ENCODE results near the gene RTN4RL1. TPM values are rescaled to one million over a fixed set of nuclear protein-coding genes. Genes with fewer than 3 reads are reported as not detected.

The RTN4RL1 gene
- total and polyA plus RNA-seq, 2 of the 4 experiments (the other 2 are of a cell fraction) = under 0.01 to 0.03 TPM

DNA sequence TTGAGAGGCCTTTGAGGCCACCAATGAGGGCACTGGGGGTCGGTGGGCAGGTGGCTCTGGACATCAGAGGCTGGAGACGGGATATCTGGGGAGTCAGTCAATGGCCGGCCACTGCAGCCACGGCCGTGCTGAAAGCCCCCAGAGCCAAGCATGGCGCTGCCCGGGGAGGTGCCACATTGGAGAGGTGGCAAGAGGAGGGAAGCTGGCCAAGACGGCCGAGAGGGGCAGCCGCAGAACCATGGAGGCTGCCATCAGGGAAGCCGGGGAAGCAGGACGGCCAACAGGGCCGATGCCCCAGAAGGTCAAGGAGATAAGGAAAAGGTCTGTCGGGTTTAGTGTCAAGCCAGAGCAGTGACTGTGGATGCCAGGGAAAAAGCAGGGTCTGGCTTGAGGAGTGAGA is 9.8 kb downstream of the RTN4RL1 start:
- ATAC-seq (ENCODE audit: low read depth) = no peak
- intact Hi-C loops (cut with micrococcal nuclease) = no loop called here

More for the DNA sequence above, 9.8 kb downstream of the RTN4RL1 start:
- Histone ChIP-seq H3K56ac (ENCODE audit: extremely low read depth, insufficient read depth, low read length) (no peak overlapping the region), H2AK5ac (ENCODE audit: low read depth, low read length) (no peak overlapping the region), H4K8ac (ENCODE audit: low read depth in 2 of 2, low read length in 2 of 2) (no peak overlapping the region), H3K4me3 (ENCODE audit: insufficient read depth, low read depth, low read length) (no peak overlapping the region), H3K9ac (ENCODE audit: low read depth, low read length) (no peak overlapping the region), H3K18ac (ENCODE audit: low read depth, low read length) (no peak overlapping the region), H3K9me3 (ENCODE audit: control insufficient read depth, insufficient read depth, low read length) (peaks cover 2% of the 10 kb centered on the region; the same call in 1 of the 2 replicates), H3K4me2 (ENCODE audit: low read depth, low read length) (no peak overlapping the region), H2BK120ac (ENCODE audit: low read depth, low read length) (no peak overlapping the region), H3K14ac (replicated peaks; ENCODE audit: low read depth, low read length) (no peak overlapping the region), H3K79me1 (ENCODE audit: low read depth in 1 of 2, low read length in 2 of 2) (no peaks in the 10 kb centered on the region), H2BK15ac (ENCODE audit: low read depth, low read length) (no peak overlapping the region), H3K27me3 (ENCODE audit: control insufficient read depth, insufficient read depth, low read length) (peaks cover 59% of the 10 kb centered on the region), H3K27ac (ENCODE audit: insufficient read depth, low read length) (no peak overlapping the region), H3K4me1 (ENCODE audit: control insufficient read depth, insufficient read depth, low read length) (peaks cover 8% of the 10 kb centered on the region; the same call in 1 of the 2 replicates), H4K20me1 (ENCODE audit: insufficient read depth, low read length) (no peaks in the 10 kb centered on the region; the same call in 1 of the 2 replicates), H2BK5ac (ENCODE audit: low read depth, low read length, poor library complexity, severe bottlenecking) (no peak overlapping the region), H3K23ac (ENCODE audit: low read depth, low read length) (no peak overlapping the region), H3K36me3 (ENCODE audit: control insufficient read depth, insufficient read depth, low read length) (no peaks in the 10 kb centered on the region), H2BK20ac (ENCODE audit: low read depth, low read length) (no peak overlapping the region), H3K4ac (ENCODE audit: low read depth, low read length) (no peak overlapping the region), H3K9me1 (ENCODE audit: insufficient read depth, low read length) (no peaks in the 10 kb centered on the region), H2AFZ (replicated peaks; ENCODE audit: low read length, poor library complexity) (peak overlapping the region; percentile 32), H4K91ac (ENCODE audit: insufficient read depth, low read depth, low read length) (no peak overlapping the region), H4K5ac (ENCODE audit: low read depth, low read length) (no peak overlapping the region), H2AK9ac (replicated peaks; ENCODE audit: low read depth, low read length, poor library complexity) (peak overlapping the region; percentile 15)
- DNase-seq = no peak
- no TSS peak for BruUV-seq (replicated peaks)
- ChIA-PET POLR2A (ENCODE audit: unreplicated experiment) (no interaction called here), CTCF (no interaction called here)
- 59% methylated on average over 12 of the region's 14 CpGs; no CpG with 5 or more reads in 1 of the 2 experiments for WGBS, 2 experiments (ENCODE audit: extremely low coverage in 2 of 2, insufficient read length in 1 of 2)
- dilution Hi-C loops (cut with HindIII; ENCODE audit: low sequenced_read_pairs, unreplicated experiment) (no loop called here), in situ Hi-C loops (cut with MboI; ENCODE audit: low sequenced_read_pairs) (no loop called here)
- TF ChIP-seq SMC3 (IDR thresholded peaks at IDR 0.05; ENCODE audit: low read depth, low read length) (no peak), MXI1 (IDR thresholded peaks at IDR 0.05; ENCODE audit: borderline replicate concordance, low read depth, low read length) (no peak), POLR2A (IDR thresholded peaks at IDR 0.05; ENCODE audit: low read depth, low read length) (no peak), CEBPB (IDR thresholded peaks at IDR 0.05; ENCODE audit: low read depth, low read length) (no peak), RAD21 (IDR thresholded peaks at IDR 0.05; ENCODE audit: low read length) (no peak), MAZ (IDR thresholded peaks at IDR 0.05; ENCODE audit: borderline replicate concordance, low read depth, low read length) (no peak), RFX5 (IDR thresholded peaks at IDR 0.05; ENCODE audit: low read depth, low read length) (no peak), CHD1 (IDR thresholded peaks at IDR 0.05; ENCODE audit: low read depth, low read length) (no peak), NFE2L2 (IDR thresholded peaks at IDR 0.05; ENCODE audit: low read depth, low read length) (no peak), MAFK (IDR thresholded peaks at IDR 0.05; ENCODE audit: low read depth, low read length) (no peak), RCOR1 (IDR thresholded peaks at IDR 0.05; ENCODE audit: insufficient replicate concordance, low read length) (no peak), BHLHE40 (IDR thresholded peaks at IDR 0.05; ENCODE audit: low read depth, low read length) (no peak)
- TF ChIP-seq, protein P1, sequence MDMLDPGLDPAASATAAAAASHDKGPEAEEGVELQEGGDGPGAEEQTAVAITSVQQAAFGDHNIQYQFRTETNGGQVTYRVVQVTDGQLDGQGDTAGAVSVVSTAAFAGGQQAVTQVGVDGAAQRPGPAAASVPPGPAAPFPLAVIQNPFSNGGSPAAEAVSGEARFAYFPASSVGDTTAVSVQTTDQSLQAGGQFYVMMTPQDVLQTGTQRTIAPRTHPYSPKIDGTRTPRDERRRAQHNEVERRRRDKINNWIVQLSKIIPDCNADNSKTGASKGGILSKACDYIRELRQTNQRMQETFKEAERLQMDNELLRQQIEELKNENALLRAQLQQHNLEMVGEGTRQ (IDR thresholded peaks at IDR 0.05; ENCODE audit: low read depth, low read length) = no peak
- TF ChIP-seq, protein P2, sequence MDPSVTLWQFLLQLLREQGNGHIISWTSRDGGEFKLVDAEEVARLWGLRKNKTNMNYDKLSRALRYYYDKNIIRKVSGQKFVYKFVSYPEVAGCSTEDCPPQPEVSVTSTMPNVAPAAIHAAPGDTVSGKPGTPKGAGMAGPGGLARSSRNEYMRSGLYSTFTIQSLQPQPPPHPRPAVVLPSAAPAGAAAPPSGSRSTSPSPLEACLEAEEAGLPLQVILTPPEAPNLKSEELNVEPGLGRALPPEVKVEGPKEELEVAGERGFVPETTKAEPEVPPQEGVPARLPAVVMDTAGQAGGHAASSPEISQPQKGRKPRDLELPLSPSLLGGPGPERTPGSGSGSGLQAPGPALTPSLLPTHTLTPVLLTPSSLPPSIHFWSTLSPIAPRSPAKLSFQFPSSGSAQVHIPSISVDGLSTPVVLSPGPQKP (IDR thresholded peaks at IDR 0.05; ENCODE audit: borderline replicate concordance, low read depth, low read length) = no peak
- TF ChIP-seq, protein P3, sequence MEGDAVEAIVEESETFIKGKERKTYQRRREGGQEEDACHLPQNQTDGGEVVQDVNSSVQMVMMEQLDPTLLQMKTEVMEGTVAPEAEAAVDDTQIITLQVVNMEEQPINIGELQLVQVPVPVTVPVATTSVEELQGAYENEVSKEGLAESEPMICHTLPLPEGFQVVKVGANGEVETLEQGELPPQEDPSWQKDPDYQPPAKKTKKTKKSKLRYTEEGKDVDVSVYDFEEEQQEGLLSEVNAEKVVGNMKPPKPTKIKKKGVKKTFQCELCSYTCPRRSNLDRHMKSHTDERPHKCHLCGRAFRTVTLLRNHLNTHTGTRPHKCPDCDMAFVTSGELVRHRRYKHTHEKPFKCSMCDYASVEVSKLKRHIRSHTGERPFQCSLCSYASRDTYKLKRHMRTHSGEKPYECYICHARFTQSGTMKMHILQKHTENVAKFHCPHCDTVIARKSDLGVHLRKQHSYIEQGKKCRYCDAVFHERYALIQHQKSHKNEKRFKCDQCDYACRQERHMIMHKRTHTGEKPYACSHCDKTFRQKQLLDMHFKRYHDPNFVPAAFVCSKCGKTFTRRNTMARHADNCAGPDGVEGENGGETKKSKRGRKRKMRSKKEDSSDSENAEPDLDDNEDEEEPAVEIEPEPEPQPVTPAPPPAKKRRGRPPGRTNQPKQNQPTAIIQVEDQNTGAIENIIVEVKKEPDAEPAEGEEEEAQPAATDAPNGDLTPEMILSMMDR (conservative IDR thresholded peaks at IDR 0.05; ENCODE audit: low read depth, low read length) = no peak
